Measurements from ENCODE around the gene ICAM3.
"Not testable (repeated sequence)": the region's sequence is repeated elsewhere in the genome, so short reads cannot be mapped to it uniquely, and the experiment has no call there.

The ICAM3 gene

GRCh38 chr19:10344780-10345179, 5.4 kb upstream of the ICAM3 start:
- DNase-seq: no peak

GRCh38 chr19:10343495-10343894, 4.1 kb upstream of the ICAM3 start:
- no peak for DNase-seq

- DNase-seq: no peak
Observed at GRCh38 chr19:10339977-10340376, 553 bp upstream of the ICAM3 start.

DNA sequence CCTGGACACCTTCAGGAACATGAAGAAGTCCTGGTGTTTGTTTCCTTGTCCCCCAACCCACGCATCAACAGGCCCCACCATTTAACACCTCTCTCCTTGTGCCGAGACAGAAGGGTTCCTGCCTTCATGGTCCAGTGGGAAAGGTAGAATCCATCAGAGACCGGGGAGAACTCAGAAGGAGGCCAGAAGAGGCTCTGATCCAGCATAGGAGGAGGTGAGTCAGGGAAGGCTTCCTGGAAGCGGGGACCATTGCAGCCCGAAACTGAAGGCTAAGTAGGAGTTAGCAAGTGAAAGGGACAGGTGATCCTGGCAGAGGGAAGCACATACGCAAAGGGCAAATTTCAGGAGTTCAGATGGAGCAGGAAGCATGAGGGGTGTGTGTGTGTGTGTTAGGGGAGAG, 484 bp downstream of the ICAM3 start:
- no peak for DNase-seq

DNA sequence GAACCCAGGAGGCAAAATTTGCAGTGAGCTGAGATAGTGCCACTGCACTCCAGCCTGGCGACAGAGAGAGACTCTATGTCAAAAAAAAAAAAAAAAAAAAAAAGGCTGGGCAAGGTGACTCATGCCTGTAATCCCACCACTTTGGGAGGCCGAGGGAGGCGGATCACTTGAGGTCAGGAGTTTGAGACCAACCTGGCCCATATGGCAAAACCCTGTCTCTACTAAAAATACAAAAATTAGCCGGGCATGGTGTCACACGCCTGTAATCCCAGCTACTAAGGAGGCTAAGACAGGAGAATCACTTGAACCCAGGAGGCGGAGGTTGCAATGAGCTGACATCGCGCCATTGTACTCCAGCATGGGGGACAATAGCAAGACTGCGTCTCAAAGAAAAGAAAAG, 2.7 kb downstream of the ICAM3 start:
- DNase-seq: not testable (repeated sequence)

- no peak for DNase-seq
Observed at GRCh38 chr19:10335352-10335985, 4.0 kb downstream of the ICAM3 start.

- peak; percentile 49 for DNase-seq
Observed at GRCh38 chr19:10334588-10335351, 4.7 kb downstream of the ICAM3 start.

DNA sequence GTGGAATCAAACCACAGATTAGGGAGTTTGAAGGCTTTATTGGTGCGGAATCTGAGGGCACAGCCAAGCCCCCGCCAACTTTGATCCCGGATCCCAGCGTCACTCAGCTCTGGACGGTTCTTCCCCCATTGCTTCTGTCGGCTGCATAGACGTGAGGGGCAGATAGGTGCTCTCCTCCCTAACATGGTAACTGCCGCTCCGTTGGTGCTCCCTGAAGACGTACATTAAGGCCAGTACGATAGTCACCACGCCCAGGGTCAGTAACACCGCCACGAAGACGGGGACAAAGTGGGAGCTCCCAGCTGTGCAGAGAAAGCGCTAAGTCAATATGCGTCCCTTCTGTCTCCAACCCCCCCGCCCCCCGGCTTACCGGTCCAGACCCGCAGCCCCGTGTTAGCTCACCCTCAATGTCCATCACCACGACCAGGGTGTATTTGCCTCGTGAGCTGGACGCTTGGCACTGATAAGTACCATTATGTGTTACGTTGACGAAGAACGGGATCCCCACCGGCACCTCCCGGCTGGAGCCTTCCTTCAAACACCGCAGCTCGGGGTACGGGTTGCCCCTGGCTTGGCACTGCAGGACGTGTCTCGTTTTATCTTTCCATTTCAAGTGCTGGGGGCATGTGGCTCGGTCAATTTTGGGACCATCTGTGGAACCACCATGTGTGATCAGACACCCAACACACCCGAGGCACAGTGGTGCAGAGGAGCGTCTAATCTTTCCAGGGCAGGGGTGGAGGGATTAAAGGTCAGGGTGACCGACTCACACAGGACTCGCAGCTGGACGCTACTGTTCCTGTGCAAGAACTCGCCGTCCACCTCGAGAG, 5.5 kb downstream of the ICAM3 start:
- no peak for DNase-seq

DNA sequence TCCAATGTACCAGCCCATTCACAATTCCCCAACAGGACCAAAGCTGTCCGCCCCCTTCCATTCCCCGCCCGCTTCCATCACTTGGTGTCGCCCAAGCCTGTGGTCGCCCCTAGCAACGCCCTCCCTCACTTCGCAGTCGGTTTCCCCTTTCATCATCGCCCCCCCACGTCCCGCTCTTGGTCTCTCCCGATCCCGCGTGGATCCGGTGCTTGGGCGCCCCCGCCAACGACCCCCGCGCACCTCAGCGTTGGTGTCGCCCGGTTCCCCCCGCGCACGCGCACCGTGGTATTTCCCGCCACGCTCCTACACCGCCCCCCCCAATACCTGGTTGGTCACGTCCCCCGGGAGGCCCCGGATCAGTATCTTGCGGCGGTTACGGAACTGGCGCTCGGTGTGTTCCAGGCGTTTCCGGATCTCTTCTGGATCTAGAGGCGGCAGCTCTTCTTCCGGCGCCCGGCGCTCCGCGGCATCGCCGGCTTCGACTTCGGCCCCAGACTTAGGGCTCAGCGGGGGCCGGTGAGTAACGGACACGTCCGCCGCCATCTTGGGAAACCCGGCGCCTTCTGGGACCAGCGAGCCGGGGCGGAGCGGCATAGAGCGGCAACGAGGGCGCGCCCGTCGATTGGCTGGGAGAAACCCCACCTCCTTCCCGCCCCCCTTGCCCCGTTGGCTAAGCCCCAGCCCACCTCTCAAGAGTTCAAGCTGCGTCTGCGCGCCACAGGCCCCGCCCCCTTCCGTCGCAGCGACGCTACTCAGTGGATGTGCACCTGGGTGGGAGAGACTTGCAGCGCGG, 6.3 kb downstream of the ICAM3 start, which contains the start of gene RAVER1:
Gene RAVER1, minus strand, starts transcription at position 565 of the 793 bp plus-strand sequence. Its CDS starts 22 bp downstream, at position 543.
- peak; percentile 99 for DNase-seq

DNA sequence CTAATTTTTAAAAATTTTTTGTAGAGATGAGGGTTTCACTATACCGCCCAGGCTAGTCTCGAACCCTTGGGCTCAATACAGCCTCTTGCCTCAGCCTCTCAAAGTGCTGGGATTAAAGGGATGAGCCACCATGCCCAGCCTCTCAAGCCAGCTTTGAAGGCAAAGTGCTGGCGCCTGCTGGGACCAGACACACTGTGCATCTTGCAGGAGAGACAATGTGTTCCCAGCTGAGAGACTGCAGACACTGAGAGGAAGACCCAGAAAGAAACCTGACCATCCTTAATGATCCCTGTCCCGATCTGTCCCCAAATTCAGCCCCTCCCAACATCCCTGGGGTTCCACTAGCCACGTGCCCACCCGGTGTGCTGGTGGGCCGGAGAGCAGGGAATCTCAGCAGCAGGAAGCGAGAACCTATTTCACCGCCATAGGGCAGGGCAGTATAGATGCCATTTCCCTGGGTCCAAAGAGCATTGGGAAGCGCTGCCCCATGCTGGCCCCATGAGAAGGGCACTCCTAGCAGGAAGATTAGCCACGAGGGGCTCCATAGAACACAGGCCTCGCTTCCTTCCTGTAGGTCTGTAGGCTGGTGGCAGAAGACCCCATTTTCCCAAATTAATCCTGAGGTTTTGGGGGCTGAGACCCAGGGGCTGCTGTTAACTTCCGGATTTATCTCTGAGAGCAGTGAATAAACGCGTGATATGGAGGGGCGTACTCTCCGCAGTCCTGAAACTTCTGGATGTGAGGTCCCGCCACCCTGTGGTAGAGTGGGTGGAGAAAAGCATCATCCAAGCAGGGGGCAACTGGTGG, 7.1 kb downstream of the ICAM3 start:
- DNase-seq: no peak

DNA sequence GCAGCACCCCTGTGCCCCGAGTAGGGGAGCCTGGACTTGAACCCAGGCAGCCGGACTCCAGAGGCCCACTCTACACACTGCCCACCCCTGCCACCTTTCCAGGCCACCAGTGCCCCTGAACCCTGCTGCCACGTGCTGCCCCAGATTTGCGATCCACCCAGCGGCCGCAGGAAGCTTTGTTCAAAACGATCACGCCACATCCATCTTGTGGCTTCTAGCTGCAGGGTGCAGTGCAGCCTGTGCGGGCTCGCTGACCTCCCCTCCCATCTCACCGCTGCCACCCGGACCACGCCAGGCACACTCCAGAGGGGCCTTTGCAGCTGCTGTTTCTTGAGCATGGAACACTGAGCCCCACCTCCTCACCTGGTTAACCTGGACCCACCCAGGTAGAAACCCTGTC, 9.9 kb downstream of the ICAM3 start:
- no peak for DNase-seq

DNA sequence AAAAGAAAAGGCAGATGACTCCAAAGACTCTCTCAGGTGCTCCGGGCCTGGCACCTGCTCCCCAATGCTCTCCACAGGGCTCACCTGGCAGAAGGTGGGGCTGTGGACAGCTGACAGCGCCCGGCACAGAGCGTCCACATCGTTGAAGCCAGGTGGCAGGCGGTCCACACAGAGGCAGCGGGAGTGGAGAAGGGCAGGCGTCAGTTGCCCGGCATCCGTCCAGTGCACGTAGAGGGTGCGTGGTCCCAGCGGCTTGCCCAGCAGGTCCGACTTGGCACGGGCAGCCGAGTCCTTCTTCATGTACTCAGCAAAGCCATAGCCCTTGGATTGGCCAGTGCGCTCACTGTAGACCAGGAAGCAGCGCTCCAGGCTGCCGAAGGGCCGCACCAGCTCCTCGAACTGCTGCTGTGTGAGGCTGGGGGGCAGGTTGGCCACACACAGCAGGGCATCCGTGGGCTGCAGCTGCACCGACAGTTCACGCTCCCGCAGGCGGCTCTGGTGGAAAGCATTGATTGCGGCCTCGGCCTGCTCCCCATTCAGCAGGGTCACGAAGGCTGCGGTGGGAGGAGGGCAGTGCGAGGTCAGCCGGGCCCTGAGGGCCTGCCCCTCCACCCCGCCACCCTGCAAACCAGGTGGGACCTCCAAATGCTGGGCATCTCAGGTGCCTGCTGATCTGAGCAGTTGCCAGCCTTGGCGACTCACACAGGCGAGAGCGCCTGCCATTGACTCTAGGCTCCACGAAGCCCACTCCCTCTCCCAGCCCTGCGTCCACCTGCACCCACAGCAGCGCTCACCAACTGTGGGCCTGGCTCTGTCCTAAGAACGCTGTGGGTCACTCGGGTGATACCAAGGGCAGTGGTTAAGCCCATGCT, 10.6 kb downstream of the ICAM3 start:
- DNase-seq: no peak

- DNase-seq: no peak
Observed at GRCh38 chr19:10327793-10328192, 11.6 kb downstream of the ICAM3 start.

- DNase-seq: no peak
Observed at GRCh38 chr19:10325732-10326131, 13.7 kb downstream of the ICAM3 start.

DNA sequence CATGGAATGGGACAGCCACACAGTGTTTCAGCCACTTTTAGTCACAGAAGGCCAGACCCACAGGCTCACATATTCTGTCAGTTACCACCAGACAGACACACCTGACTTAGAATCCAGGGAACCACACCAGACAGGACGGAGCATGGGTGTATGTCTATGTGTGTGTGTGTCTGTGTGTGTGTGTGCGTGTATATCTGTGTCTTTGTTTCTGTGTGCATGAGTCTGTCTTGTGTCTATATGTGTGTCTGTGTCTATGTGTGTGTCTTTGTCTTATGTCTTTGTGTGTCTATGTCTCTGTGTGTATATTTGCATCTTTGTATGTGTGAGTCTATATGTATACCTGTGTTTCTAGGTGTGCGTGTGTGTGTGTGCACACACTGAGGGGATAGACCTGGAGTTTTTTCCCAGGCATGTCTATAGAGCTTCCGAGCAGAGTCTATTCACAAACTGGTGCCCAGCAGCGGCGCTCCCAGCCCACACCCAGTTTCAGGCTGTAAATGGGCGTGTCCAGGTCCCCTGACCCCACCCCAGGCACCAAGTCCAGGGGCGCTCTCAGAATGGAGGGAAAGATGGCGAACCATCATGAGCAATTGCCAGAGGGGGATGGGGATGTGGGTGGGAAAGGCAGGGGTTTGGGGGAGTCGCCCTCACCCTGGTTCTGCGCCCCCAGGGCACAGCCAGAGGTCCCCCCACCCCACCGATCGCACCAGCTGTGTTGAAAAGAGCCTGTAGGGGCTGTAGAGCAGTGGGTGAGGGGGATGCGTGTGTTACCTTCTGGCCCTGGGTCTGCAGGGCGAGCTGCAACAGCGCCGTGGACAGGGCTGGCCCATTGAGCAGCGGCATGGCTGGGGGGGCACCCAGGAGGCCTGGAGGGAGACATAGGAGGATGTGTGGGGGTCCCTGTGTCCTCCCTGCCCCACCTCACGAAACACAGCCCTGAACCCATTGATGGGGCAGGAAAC, 17.3 kb downstream of the ICAM3 start:
- no peak for DNase-seq

GRCh38 chr19:10321417-10321797, 18.0 kb downstream of the ICAM3 start:
- DNase-seq: no peak

DNA sequence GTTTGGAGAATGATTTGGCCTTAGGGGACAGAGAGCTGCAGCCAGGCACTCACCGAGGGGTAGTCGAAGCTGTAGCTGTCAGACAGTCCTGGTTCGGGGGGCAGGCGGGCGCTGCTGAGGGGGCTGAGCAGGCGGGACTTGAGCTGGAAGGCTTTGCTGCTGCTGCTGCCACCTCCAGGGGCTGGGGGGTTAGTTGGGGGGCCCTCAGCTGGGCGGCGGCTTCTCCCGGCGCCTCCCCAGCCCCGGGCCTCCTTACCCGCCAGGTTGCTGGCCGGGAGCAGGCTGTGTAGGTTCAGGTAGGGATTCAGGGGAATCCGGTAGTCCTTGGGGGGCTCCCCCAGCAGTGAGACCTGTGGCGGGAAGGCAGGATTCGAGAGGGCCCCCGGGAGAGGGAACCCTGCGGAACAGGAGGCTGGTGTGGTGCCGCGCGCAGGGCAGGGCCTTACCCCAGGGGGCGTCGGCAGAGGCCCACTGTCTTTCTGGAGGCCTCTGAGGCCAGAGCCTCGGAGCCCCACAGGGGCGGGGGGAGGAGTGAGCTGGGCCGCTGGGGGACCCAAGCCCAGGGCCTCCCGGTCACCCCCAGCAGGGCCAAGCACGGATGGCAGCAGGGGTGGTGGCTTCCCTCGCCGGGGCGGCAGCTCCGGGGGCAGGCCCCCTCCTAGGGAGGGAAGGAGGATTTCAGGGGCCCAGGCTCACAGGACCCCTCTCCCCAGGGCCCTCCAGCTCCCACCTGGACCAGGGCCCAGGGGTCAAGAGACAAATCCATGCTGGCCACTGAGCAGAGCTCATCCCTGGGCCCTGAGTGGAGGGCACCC, 18.6 kb downstream of the ICAM3 start:
- no peak for DNase-seq

DNA sequence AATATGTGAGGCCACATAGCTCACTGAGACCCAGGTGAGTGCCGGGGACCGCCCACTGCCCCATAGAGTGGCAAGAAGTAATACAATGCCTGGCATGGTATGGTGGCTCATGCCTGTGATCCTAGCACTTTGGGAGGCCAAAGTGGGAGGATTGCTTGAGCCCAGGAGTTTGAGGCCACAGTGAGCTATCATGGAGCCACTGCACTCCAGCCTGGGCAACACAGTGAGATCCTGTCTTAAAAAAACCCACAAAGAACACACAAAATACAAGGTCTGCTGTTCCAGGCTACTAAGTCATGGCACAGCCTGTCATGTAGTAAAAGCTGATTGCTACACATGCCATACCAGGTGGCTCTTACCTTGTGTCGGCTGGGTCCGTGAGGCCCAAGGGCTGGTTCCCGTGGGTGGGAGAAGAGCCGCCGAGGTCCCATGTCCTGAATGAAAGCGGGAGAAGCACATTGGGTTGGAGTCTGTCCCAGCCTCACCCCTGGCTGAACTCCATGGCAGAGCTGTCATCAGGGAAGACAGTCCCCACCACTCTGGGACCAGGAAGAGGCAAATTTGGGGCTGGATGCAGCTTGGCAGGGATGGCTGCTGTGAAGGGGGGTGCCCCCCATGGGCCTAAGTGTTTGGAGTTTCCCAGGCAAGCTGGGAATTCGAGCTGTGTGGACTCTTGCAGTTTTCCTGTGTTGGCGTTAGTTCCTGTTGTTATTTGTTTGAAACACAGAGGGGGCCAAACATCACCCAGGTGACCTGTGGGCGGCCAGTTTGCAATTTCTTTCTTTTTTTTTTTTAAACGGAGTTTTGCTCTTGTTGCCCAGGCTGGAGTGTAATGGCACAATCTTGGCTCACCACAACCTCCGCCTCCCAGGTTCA, 20.4 kb downstream of the ICAM3 start:
- no peak for DNase-seq
